ENCODE measurements around the gene GSDMA.

DNA sequence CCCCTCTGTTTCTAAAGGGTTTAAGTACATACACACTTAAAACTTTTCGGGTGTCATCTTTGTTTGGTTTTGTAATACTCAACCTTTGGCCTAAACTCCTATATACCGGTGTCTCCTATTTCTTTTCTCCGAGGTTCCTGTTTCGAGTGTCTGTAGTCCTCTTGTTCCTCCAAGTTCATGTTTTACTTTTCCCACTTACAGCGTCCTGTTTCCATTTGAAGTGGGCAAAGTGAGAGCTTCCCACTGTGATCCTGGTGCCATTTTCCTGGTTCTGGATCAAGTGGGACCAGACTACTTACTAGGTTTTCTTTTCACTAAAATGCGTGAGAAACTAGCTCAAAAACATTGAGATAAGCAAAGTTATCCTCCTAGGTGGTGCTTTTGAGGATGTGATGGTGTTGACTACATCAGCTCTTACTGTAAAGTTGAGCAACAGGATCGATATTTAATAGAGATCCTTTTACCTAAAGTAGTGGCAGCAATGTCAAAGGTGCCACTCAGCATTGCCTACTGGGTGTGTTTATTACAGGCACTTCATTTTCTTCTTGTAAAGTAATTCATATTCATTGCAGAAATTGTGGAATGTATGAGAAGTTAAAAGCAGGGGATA lies 19.1 kb downstream of the GSDMA start:
- no peak for TF ChIP-seq POLR2A (IDR thresholded peaks at IDR 0.05)
- TF ChIP-seq, protein P1, sequence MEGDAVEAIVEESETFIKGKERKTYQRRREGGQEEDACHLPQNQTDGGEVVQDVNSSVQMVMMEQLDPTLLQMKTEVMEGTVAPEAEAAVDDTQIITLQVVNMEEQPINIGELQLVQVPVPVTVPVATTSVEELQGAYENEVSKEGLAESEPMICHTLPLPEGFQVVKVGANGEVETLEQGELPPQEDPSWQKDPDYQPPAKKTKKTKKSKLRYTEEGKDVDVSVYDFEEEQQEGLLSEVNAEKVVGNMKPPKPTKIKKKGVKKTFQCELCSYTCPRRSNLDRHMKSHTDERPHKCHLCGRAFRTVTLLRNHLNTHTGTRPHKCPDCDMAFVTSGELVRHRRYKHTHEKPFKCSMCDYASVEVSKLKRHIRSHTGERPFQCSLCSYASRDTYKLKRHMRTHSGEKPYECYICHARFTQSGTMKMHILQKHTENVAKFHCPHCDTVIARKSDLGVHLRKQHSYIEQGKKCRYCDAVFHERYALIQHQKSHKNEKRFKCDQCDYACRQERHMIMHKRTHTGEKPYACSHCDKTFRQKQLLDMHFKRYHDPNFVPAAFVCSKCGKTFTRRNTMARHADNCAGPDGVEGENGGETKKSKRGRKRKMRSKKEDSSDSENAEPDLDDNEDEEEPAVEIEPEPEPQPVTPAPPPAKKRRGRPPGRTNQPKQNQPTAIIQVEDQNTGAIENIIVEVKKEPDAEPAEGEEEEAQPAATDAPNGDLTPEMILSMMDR (IDR thresholded peaks at IDR 0.05), result no peak

Measured in ovary (tissue), 3 donors.